Stomach (tissue), 9 donors: ENCODE results near the gene TKTL1. TPM values are rescaled to one million over a fixed set of nuclear protein-coding genes. Genes with fewer than 3 reads are reported as not detected.
A peak's percentile ranks its signal among the peaks of the same experiment; 100 is the strongest.

ENCODE experiments used
- DNase-seq, 2 donors: peaks; one replicate each; pipeline versions ENCODE4 v3.0.0 to v3.0.0-alpha.2; 2013 to 2019
- H3K27ac ChIP-seq, 5 donors: fragments of 200-600 bp in 4 of 5; sonication (generic) in 4 of 5; one replicate each; pipeline ENCODE4 v1.5.1; 2013 to 2019; ENCODE audit warnings: mild to moderate bottlenecking in 1 of 5, moderate library complexity in 1 of 5
- H3K27me3 ChIP-seq, 3 donors: fragments of 200-600 bp; sonication (generic); one replicate each; pipeline ENCODE4 v1.5.1; 2017 to 2019; ENCODE audit warnings: mixed run types in 1 of 3
- H3K36me3 ChIP-seq, 4 donors: fragments of 200-600 bp; sonication (generic); 1 replicate in 3 of 4; 2 replicates in 1 of 4; pipeline ENCODE4 v1.5.1; 2016 to 2019
- H3K4me1 ChIP-seq, 4 donors: fragments of 200-600 bp; sonication (generic); one replicate each; pipeline ENCODE4 v1.5.1; 2016 to 2019
- H3K4me3 ChIP-seq, 4 donors: fragments of 200-600 bp; sonication (generic) in 3 of 4; one replicate each; pipeline ENCODE4 v1.5.1; 2016 to 2019; ENCODE audit warnings: mild to moderate bottlenecking in 1 of 4
- H3K9me3 ChIP-seq, 4 donors: fragments of 200-600 bp; sonication (generic); one replicate each; pipeline ENCODE4 v1.5.1; 2016 to 2019
- CTCF ChIP-seq, 7 experiments: fragments of 450-650 bp in 4 of 7; fragments of 200-600 bp in 3 of 7; sonication (generic) in 3 of 7; IDR thresholded peaks; one replicate each; pipeline ENCODE4 v1.5.1; 2016 to 2019; ENCODE audit warnings: antibody characterized with exemption in 7 of 7, control low read depth in 2 of 7, mild to moderate bottlenecking in 1 of 7
- EP300 ChIP-seq: sonication (generic); formaldehyde crosslinking; IDR thresholded peaks from one replicate; pipeline ENCODE4 v1.6.1; 2017; ENCODE audit warnings: antibody characterized with exemption
- POLR2A ChIP-seq, 4 donors: fragments of 450-650 bp; IDR thresholded peaks; one replicate each; pipeline ENCODE4 v1.6.1; 2016; ENCODE audit warnings: antibody characterized with exemption in 4 of 4, control low read depth in 2 of 4, mild to moderate bottlenecking in 1 of 4, moderate library complexity in 1 of 4
- POLR2AphosphoS5 ChIP-seq, 3 donors: sonication (generic); formaldehyde crosslinking; IDR thresholded peaks; one replicate each; pipeline ENCODE4 v1.6.1; 2016; ENCODE audit warnings: antibody characterized with exemption in 3 of 3
- WGBS, 5 donors: extraction: QIAGEN DNeasy Blood & Tissue Kit in 3 of 5; methylation state at CpG; one replicate each; pipeline versions ENCODE4 v1.1.5 to v1.1.7; 2013 to 2018; 5-methylcytosine and 5-hydroxymethylcytosine counted together
- intact Hi-C: fragments of 100-400 bp; cut with DNase I; formaldehyde crosslinking; loops from one replicate; pipeline ENCODE4 v1.15.1; 2023; ENCODE audit warnings: low total_unique reads
- polyA plus RNA-seq, 3 donors: library from polyadenylated mRNA; stranded (reverse); fragments of 200-250 nt; gene quantifications; one replicate each; pipeline ENCODE4 v1.2.3, GENCODE V29; 2013
- total RNA-seq, 5 donors: library from RNA; depleted of rRNA; stranded (reverse); fragments of >200 nt; gene quantifications; one replicate each; pipeline versions ENCODE4 v1.1.0 to v1.2.3, GENCODE V29; 2014 to 2016
- donor health status: healthy with polysubstance abuse.
- donor health status: Bipolar disorder and iron deficiency.
- donor health status: healthy.

Gene TKTL1
- total and polyA plus RNA-seq, 8 donors = not detected

- H3K9me3 ChIP-seq = no peaks in the 10 kb centered on the region
- H3K36me3 ChIP-seq = no peaks in the 10 kb centered on the region
- no peak for TF ChIP-seq CTCF (IDR thresholded peaks at IDR 0.05)
- TF ChIP-seq POLR2A (IDR thresholded peaks at IDR 0.05) = no peak
- TF ChIP-seq POLR2AphosphoS5 (IDR thresholded peaks at IDR 0.05) = no peak
- peaks cover 0 to 13% (median 0%) of the 10 kb centered on the region in 3 donors for H3K27me3 ChIP-seq
- WGBS, 5 donors = 47 to 59% (median 57%) methylated on average over 6 to 10 of the region's 10 CpGs
- intact Hi-C loops = no loop called here
- no peak overlapping the region for H3K27ac ChIP-seq
- peak in 1 of 2 donors; percentile 27 for DNase-seq
- H3K4me1 ChIP-seq = peaks cover 0 to 1% (median 0%) of the 10 kb centered on the region in 4 donors
- no peak overlapping the region for H3K4me3 ChIP-seq
Measured at GRCh38 chrX:154321594-154321993, 26.0 kb downstream of the TKTL1 start.

- peaks cover 0 to 11% (median 3%) of the 10 kb centered on the region in 4 donors for H3K4me1 ChIP-seq
- H3K36me3 ChIP-seq = no peaks in the 10 kb centered on the region
- no peak overlapping the region for H3K27ac ChIP-seq
- H3K4me3 ChIP-seq = no peak overlapping the region
- H3K27me3 ChIP-seq = peaks cover 0 to 13% (median 0%) of the 10 kb centered on the region in 3 donors
- 73 to 86% (median 83%) methylated on average over 7 to 10 of the region's 10 CpGs for WGBS, 5 donors
- intact Hi-C loops = no loop called here
- DNase-seq = no peak
- H3K9me3 ChIP-seq = no peaks in the 10 kb centered on the region
- TF ChIP-seq POLR2AphosphoS5 (IDR thresholded peaks at IDR 0.05) = no peak
- TF ChIP-seq EP300 = no peak
- TF ChIP-seq CTCF (IDR thresholded peaks at IDR 0.05) = no peak
- TF ChIP-seq POLR2A (IDR thresholded peaks at IDR 0.05) = no peak
Measured at GRCh38 chrX:154322890-154323289, 27.3 kb downstream of the TKTL1 start.

- 50 to 74% (median 58%) methylated on average over 2 to 7 of the region's 7 CpGs for WGBS, 5 donors
- TF ChIP-seq POLR2AphosphoS5 (IDR thresholded peaks at IDR 0.05) (no peak), POLR2A (IDR thresholded peaks at IDR 0.05) (no peak), CTCF (IDR thresholded peaks at IDR 0.05) (no peak), EP300 (no peak)
Measured at GRCh38 chrX:154323537-154323936, 27.9 kb downstream of the TKTL1 start.

GRCh38 chrX:154325541-154325940, 29.9 kb downstream of the TKTL1 start:
- H3K36me3 ChIP-seq = no peaks in the 10 kb centered on the region
- DNase-seq = no peak
- peaks cover 0 to 11% (median 3%) of the 10 kb centered on the region in 4 donors for H3K4me1 ChIP-seq
- no peaks in the 10 kb centered on the region for H3K9me3 ChIP-seq
- peaks cover 0 to 3% (median 0%) of the 10 kb centered on the region in 3 donors for H3K27me3 ChIP-seq
- H3K4me3 ChIP-seq = no peak overlapping the region
- intact Hi-C loops = no loop called here
- WGBS, 5 donors = 31 to 54% (median 52%) methylated on average over 8 of the region's 8 CpGs
- TF ChIP-seq CTCF (IDR thresholded peaks at IDR 0.05) = no peak
- no peak for TF ChIP-seq POLR2AphosphoS5 (IDR thresholded peaks at IDR 0.05)
- TF ChIP-seq POLR2A (IDR thresholded peaks at IDR 0.05) = no peak
- no peak for TF ChIP-seq EP300
- no peak overlapping the region for H3K27ac ChIP-seq

More at GRCh38 chrX:154323537-154323936, 27.9 kb downstream of the TKTL1 start:
- peaks cover 0 to 11% (median 3%) of the 10 kb centered on the region in 4 donors for H3K4me1 ChIP-seq
- intact Hi-C loops = no loop called here
- H3K4me3 ChIP-seq = no peak overlapping the region
- peaks cover 0 to 13% (median 0%) of the 10 kb centered on the region in 3 donors for H3K27me3 ChIP-seq
- no peak for DNase-seq
- H3K9me3 ChIP-seq = no peaks in the 10 kb centered on the region
- H3K36me3 ChIP-seq = no peaks in the 10 kb centered on the region
- H3K27ac ChIP-seq = no peak overlapping the region
